Measurements from ENCODE around the gene PCNX1.

- no peak for TF ChIP-seq CTCF (IDR thresholded peaks at IDR 0.05 in 4 of 5, conservative IDR thresholded peaks at IDR 0.05 in 1 of 5)
- no peak for TF ChIP-seq POLR2A (IDR thresholded peaks at IDR 0.05)
Observed at GRCh38 chr14:70909733-70910614, 2.7 kb downstream of the PCNX1 start.

Measured in gastrocnemius medialis (tissue), 4 donors.